Liver (tissue), 9 donors: ENCODE results near the gene NCK2. TPM values are rescaled to one million over a fixed set of nuclear protein-coding genes. Genes with fewer than 3 reads are reported as not detected.

ENCODE experiments used
- DNase-seq: peaks from one replicate; pipeline ENCODE4 v3.0.0-alpha.2; 2017; ENCODE audit warnings: low spot score
- H3K27ac ChIP-seq, 2 donors: one replicate each; pipeline ENCODE4 v1.7.0; 2013; ENCODE audit warnings: inconsistent platforms in 2 of 2, low read length in 2 of 2, control low read depth in 1 of 2, low read depth in 1 of 2, mild to moderate bottlenecking in 1 of 2
- H3K27me3 ChIP-seq, 4 donors: one replicate each; pipeline versions ENCODE4 v1.6.1 to v1.7.0; 2013; ENCODE audit warnings: low read length in 3 of 4, inconsistent platforms in 1 of 4, mild to moderate bottlenecking in 1 of 4, moderate library complexity in 1 of 4; ENCODE audit not compliant: control insufficient read depth in 4 of 4, insufficient read depth in 4 of 4
- H3K36me3 ChIP-seq, 4 donors: one replicate each; pipeline versions ENCODE4 v1.6.1 to v1.7.0; 2013; ENCODE audit warnings: low read length in 3 of 4, mild to moderate bottlenecking in 3 of 4, low read depth in 1 of 4, moderate library complexity in 1 of 4; ENCODE audit not compliant: control insufficient read depth in 4 of 4, insufficient read depth in 3 of 4
- H3K4me1 ChIP-seq, 4 donors: one replicate each; pipeline versions ENCODE4 v1.6.1 to v1.7.0; 2013; ENCODE audit warnings: low read length in 3 of 4, mild to moderate bottlenecking in 3 of 4, moderate library complexity in 1 of 4; ENCODE audit not compliant: control insufficient read depth in 4 of 4, insufficient read depth in 4 of 4
- H3K4me3 ChIP-seq, 3 donors: one replicate each; pipeline versions ENCODE4 v1.6.1 to v1.7.0; 2013; ENCODE audit warnings: low read length in 3 of 3, control low read depth in 1 of 3, low read depth in 1 of 3, mild to moderate bottlenecking in 1 of 3
- H3K9ac ChIP-seq, 2 donors: one replicate each; pipeline ENCODE4 v1.7.0; 2013; ENCODE audit warnings: low read length in 2 of 2, mild to moderate bottlenecking in 2 of 2, moderate library complexity in 2 of 2, control low read depth in 1 of 2, low read depth in 1 of 2
- H3K9me3 ChIP-seq, 4 donors: one replicate each; pipeline versions ENCODE4 v1.6.1 to v1.7.0; 2013; ENCODE audit warnings: low read length in 3 of 4; ENCODE audit not compliant: control insufficient read depth in 4 of 4
- EGR1 ChIP-seq, 2 donors: IDR thresholded peaks; 2 replicates each; pipeline ENCODE4 v1.6.1; 2016 to 2018; ENCODE audit warnings: antibody characterized with exemption in 2 of 2, low read depth in 2 of 2
- FOXA1 ChIP-seq: IDR thresholded peaks from 2 replicates; pipeline ENCODE4 v1.6.1; 2016; ENCODE audit warnings: antibody characterized with exemption
- FOXA2 ChIP-seq: IDR thresholded peaks from 2 replicates; pipeline ENCODE4 v1.6.1; 2016; ENCODE audit warnings: antibody characterized with exemption
- GABPA ChIP-seq, 2 donors: IDR thresholded peaks in 1 of 2; conservative IDR thresholded peaks in 1 of 2; 2 replicates each; pipeline ENCODE4 v1.6.1; 2016; ENCODE audit warnings: antibody characterized with exemption in 2 of 2, mild to moderate bottlenecking in 1 of 2, moderate library complexity in 1 of 2
- HNF4A ChIP-seq, 2 donors: conservative IDR thresholded peaks; 2 replicates each; pipeline ENCODE4 v1.6.1; 2016; ENCODE audit warnings: antibody characterized with exemption in 2 of 2, mild to moderate bottlenecking in 2 of 2
- JUND ChIP-seq, 2 donors: IDR thresholded peaks; 2 replicates each; pipeline ENCODE4 v1.6.1; 2016; ENCODE audit warnings: antibody characterized with exemption in 2 of 2
- RAD21 ChIP-seq, 2 donors: IDR thresholded peaks; 2 replicates each; pipeline ENCODE4 v1.6.1; 2016; ENCODE audit warnings: antibody characterized with exemption in 2 of 2, mild to moderate bottlenecking in 2 of 2
- RXRA ChIP-seq, 2 donors: IDR thresholded peaks; 2 replicates each; pipeline ENCODE4 v1.6.1; 2017 to 2018; ENCODE audit warnings: antibody characterized with exemption in 2 of 2, mild to moderate bottlenecking in 1 of 2
- SP1 ChIP-seq: IDR thresholded peaks from 2 replicates; pipeline ENCODE4 v1.6.1; 2018; ENCODE audit warnings: antibody characterized with exemption, mild to moderate bottlenecking
- TAF1 ChIP-seq: conservative IDR thresholded peaks from 2 replicates; pipeline ENCODE4 v1.6.1; 2016; ENCODE audit warnings: antibody characterized with exemption, mild to moderate bottlenecking
- YY1 ChIP-seq: IDR thresholded peaks from 2 replicates; pipeline ENCODE4 v1.6.1; 2016; ENCODE audit warnings: antibody characterized with exemption, mild to moderate bottlenecking
- WGBS: extraction: QIAGEN DNeasy Blood & Tissue Kit; methylation state at CpG from one replicate; pipeline ENCODE4 v1.1.7; 2013; 5-methylcytosine and 5-hydroxymethylcytosine counted together
- polyA plus RNA-seq, 2 donors: library from polyadenylated mRNA; stranded (reverse) in 1 of 2; unstranded in 1 of 2; fragments of 200-250 nt in 1 of 2; fragments of >200 nt in 1 of 2; fragmentation: Nextera tagmentation in 1 of 2; extraction: Ambion mirVana in 1 of 2; gene quantifications; one replicate each; pipeline versions ENCODE4 v1.2.1 to v1.2.3, GENCODE V29; 2013 to 2015
- total RNA-seq, 2 donors: library from RNA; depleted of rRNA; stranded (reverse); fragments of >200 nt; gene quantifications; one replicate each; pipeline ENCODE4 v1.2.3, GENCODE V29; 2014
- TF ChIP-seq, protein P1 (sequence below): IDR thresholded peaks from 2 replicates; pipeline ENCODE4 v1.6.1; 2016; ENCODE audit warnings: antibody characterized with exemption
- TF ChIP-seq, protein P2 (sequence below): IDR thresholded peaks from 2 replicates; pipeline ENCODE4 v1.6.1; 2016; ENCODE audit warnings: antibody characterized with exemption
- TF ChIP-seq, protein P3 (sequence below): fragments of 150-350 bp; IDR thresholded peaks from 2 replicates; pipeline ENCODE4 v1.5.1; 2017; ENCODE audit warnings: improper control_type of control experiment, low read depth, low read length; ENCODE audit not compliant: missing input control
- TF ChIP-seq, protein P4 (sequence below): IDR thresholded peaks from 2 replicates; pipeline ENCODE4 v1.6.1; 2016; ENCODE audit warnings: antibody characterized with exemption
- TF ChIP-seq, protein P5 (sequence below): IDR thresholded peaks from 2 replicates; pipeline ENCODE4 v1.6.1; 2016; ENCODE audit warnings: antibody characterized with exemption, mild to moderate bottlenecking
- donor health status: healthy.
- donor health status: healthy.
- donor health status: healthy.
- donor health status: healthy.
- donor health status: healthy.

Gene NCK2
- total and polyA plus RNA-seq, 4 donors = 3.4 to 15.0 (median 10.7) TPM

DNA sequence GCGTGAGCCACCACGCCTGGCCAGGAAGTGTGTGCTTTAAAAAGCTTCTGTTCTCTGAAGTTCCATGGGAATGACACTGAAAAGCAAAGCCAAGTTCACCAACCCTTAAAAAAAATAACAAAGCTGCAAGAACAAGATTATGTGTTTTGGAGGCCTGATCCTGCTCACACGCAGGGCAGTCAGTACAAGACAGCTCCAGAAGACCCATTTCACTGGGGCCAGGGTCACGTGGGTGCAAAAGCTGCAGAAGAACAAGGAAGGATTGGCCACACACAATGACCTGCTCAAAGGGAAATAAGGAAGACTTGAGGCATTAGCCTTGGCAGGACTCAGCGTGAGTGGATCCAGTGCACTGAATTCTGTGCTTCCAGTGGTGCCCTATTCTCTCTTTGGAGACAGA lies 187.9 kb downstream of the NCK2 start (continued):
- TF ChIP-seq, protein P1, sequence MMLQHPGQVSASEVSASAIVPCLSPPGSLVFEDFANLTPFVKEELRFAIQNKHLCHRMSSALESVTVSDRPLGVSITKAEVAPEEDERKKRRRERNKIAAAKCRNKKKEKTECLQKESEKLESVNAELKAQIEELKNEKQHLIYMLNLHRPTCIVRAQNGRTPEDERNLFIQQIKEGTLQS = no peak
- TF ChIP-seq GABPA (IDR thresholded peaks at IDR 0.05 in 1 of 2, conservative IDR thresholded peaks at IDR 0.05 in 1 of 2) = no peak
- TF ChIP-seq RAD21 (IDR thresholded peaks at IDR 0.05) = peak in 1 of 2 donors; percentile 14
- TF ChIP-seq YY1 = no peak
- TF ChIP-seq, protein P2, sequence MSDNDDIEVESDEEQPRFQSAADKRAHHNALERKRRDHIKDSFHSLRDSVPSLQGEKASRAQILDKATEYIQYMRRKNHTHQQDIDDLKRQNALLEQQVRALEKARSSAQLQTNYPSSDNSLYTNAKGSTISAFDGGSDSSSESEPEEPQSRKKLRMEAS = no peak
- TF ChIP-seq FOXA1 = no peak
- TF ChIP-seq, protein P3, sequence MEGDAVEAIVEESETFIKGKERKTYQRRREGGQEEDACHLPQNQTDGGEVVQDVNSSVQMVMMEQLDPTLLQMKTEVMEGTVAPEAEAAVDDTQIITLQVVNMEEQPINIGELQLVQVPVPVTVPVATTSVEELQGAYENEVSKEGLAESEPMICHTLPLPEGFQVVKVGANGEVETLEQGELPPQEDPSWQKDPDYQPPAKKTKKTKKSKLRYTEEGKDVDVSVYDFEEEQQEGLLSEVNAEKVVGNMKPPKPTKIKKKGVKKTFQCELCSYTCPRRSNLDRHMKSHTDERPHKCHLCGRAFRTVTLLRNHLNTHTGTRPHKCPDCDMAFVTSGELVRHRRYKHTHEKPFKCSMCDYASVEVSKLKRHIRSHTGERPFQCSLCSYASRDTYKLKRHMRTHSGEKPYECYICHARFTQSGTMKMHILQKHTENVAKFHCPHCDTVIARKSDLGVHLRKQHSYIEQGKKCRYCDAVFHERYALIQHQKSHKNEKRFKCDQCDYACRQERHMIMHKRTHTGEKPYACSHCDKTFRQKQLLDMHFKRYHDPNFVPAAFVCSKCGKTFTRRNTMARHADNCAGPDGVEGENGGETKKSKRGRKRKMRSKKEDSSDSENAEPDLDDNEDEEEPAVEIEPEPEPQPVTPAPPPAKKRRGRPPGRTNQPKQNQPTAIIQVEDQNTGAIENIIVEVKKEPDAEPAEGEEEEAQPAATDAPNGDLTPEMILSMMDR = no peak
- TF ChIP-seq JUND (IDR thresholded peaks at IDR 0.05) = no peak
- TF ChIP-seq FOXA2 = no peak

DNA sequence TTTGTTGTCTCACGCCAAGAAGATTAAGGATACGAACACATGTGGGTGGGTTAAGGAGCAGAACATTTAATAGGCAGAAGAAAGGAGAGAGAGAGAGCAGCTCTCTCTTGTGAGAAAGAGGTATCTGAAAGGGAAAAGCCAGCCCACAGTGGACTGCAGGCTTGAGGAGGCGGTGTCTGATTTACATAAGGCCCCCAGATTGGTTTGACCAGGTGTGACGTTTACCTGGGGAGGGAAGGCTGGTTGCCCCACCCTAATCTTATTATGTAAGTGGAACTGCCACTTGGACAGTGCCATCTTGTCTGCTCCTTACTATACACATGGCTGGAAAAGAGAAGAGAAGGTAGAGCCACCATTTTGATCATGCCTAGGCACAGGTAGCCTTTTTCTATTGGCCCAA lies 189.2 kb downstream of the NCK2 start:
- Histone ChIP-seq H3K36me3 (no peaks in the 10 kb centered on the region), H3K27me3 (no peaks in the 10 kb centered on the region), H3K9me3 (peaks cover 0 to 9% (median 5%) of the 10 kb centered on the region in 4 donors), H3K9ac (no peak overlapping the region), H3K27ac (no peak overlapping the region), H3K4me1 (no peaks in the 10 kb centered on the region), H3K4me3 (no peak overlapping the region)
- 95% methylated on average over 4 of the region's 4 CpGs for WGBS
- TF ChIP-seq, protein P1 = no peak
- TF ChIP-seq SP1 (no peak), TAF1 (no peak), FOXA1 (no peak), HNF4A (conservative IDR thresholded peaks at IDR 0.05) (no peak)
- TF ChIP-seq, protein P4, sequence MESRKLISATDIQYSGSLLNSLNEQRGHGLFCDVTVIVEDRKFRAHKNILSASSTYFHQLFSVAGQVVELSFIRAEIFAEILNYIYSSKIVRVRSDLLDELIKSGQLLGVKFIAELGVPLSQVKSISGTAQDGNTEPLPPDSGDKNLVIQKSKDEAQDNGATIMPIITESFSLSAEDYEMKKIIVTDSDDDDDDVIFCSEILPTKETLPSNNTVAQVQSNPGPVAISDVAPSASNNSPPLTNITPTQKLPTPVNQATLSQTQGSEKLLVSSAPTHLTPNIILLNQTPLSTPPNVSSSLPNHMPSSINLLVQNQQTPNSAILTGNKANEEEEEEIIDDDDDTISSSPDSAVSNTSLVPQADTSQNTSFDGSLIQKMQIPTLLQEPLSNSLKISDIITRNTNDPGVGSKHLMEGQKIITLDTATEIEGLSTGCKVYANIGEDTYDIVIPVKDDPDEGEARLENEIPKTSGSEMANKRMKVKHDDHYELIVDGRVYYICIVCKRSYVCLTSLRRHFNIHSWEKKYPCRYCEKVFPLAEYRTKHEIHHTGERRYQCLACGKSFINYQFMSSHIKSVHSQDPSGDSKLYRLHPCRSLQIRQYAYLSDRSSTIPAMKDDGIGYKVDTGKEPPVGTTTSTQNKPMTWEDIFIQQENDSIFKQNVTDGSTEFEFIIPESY = no peak
- TF ChIP-seq, protein P3 = no peak
- DNase-seq = no peak

DNA sequence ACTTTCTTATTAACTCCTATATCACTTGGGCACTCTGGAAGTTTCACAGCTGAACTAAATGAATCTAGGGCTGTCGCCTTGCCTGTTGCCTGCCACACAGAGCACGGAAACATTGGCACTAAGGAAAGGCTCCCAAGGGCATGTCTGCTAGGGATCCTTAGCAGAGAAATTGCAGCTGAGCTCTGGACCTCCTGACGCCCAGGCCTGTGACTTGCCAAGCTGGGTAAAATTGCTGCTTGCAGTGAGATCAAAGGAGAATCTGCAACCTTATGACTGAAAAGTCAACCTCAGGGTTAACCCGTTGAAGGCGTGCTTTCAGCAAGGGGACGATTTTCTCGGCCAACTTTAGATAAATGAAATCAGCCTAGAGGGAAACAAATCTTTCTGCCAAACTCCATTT lies 189.8 kb downstream of the NCK2 start:
- Histone ChIP-seq H3K4me3 (no peak overlapping the region), H3K9ac (peak overlapping the region in 1 of 2 donors; percentile 12), H3K36me3 (no peaks in the 10 kb centered on the region), H3K27me3 (no peaks in the 10 kb centered on the region), H3K9me3 (peaks cover 0 to 9% (median 5%) of the 10 kb centered on the region in 4 donors), H3K4me1 (no peaks in the 10 kb centered on the region), H3K27ac (no peak overlapping the region)
- DNase-seq = no peak
- 46% methylated on average over 7 of the region's 7 CpGs for WGBS
- TF ChIP-seq RAD21 (IDR thresholded peaks at IDR 0.05) (no peak), EGR1 (IDR thresholded peaks at IDR 0.05; ENCODE audit: low read depth in 2 of 2) (no peak), JUND (IDR thresholded peaks at IDR 0.05) (no peak), RXRA (IDR thresholded peaks at IDR 0.05) (no peak), FOXA2 (no peak), SP1 (no peak), YY1 (no peak), TAF1 (no peak), FOXA1 (no peak), HNF4A (conservative IDR thresholded peaks at IDR 0.05) (no peak)
- TF ChIP-seq, protein P1 = no peak
- TF ChIP-seq, protein P5, sequence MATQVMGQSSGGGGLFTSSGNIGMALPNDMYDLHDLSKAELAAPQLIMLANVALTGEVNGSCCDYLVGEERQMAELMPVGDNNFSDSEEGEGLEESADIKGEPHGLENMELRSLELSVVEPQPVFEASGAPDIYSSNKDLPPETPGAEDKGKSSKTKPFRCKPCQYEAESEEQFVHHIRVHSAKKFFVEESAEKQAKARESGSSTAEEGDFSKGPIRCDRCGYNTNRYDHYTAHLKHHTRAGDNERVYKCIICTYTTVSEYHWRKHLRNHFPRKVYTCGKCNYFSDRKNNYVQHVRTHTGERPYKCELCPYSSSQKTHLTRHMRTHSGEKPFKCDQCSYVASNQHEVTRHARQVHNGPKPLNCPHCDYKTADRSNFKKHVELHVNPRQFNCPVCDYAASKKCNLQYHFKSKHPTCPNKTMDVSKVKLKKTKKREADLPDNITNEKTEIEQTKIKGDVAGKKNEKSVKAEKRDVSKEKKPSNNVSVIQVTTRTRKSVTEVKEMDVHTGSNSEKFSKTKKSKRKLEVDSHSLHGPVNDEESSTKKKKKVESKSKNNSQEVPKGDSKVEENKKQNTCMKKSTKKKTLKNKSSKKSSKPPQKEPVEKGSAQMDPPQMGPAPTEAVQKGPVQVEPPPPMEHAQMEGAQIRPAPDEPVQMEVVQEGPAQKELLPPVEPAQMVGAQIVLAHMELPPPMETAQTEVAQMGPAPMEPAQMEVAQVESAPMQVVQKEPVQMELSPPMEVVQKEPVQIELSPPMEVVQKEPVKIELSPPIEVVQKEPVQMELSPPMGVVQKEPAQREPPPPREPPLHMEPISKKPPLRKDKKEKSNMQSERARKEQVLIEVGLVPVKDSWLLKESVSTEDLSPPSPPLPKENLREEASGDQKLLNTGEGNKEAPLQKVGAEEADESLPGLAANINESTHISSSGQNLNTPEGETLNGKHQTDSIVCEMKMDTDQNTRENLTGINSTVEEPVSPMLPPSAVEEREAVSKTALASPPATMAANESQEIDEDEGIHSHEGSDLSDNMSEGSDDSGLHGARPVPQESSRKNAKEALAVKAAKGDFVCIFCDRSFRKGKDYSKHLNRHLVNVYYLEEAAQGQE = no peak
